H1 (cell line): Measurements from ENCODE around the gene LRRTM3. TPM values are rescaled to one million over a fixed set of nuclear protein-coding genes. Genes with fewer than 3 reads are reported as not detected.

Experiments used
- CTCF ChIA-PET: fragments of 300-600 bp; sonication (Branson Sonifier 250); formaldehyde crosslinking; loops from one replicate; lab custom pipeline; 2021; ENCODE audit not compliant: partially characterized antibody; lab: Charles Lee
- POLR2A ChIA-PET: fragments of 300-600 bp; sonication (Branson Sonifier 250); formaldehyde crosslinking; loops from one replicate; lab custom pipeline; 2021; ENCODE audit warnings: inconsistent platforms; ENCODE audit not compliant: partially characterized antibody; lab: Charles Lee
- DNase-seq, 2 experiments: peaks; one replicate each; pipeline versions ENCODE4 v3.0.0 to v3.0.0-alpha.2; 2010 to 2022; ENCODE audit warnings: low spot score in 2 of 2, low read depth in 1 of 2, mixed read lengths in 1 of 2
- FAIRE-seq: peaks from 2 replicates; lab custom pipeline; 2011; peaks lifted over from hg19 to GRCh38; lab: Jason Lieb, UNC
- H2AFZ ChIP-seq: 2 replicates; pipeline ENCODE4 v1.8.1; 2012; ENCODE audit warnings: low read length, inconsistent platforms
- H2AK5ac ChIP-seq: 2 replicates; pipeline ENCODE4 v1.6.1; 2013; ENCODE audit warnings: low read depth, low read length
- H2BK120ac ChIP-seq: replicated peaks from 2 replicates; pipeline ENCODE3; 2013; ENCODE audit warnings: low read depth, low read length, inconsistent platforms
- H2BK12ac ChIP-seq: 2 replicates; pipeline ENCODE4 v1.6.1; 2013; ENCODE audit warnings: low read depth, low read length
- H2BK15ac ChIP-seq: 2 replicates; pipeline ENCODE4 v1.6.1; 2013; ENCODE audit warnings: low read length
- H2BK20ac ChIP-seq: 2 replicates; pipeline ENCODE4 v1.6.1; 2013; ENCODE audit warnings: low read length
- H2BK5ac ChIP-seq: 2 replicates; pipeline ENCODE4 v1.6.1; 2013; ENCODE audit warnings: low read depth, low read length
- H3K14ac ChIP-seq: 2 replicates; pipeline ENCODE4 v1.6.1; 2013; ENCODE audit warnings: inconsistent platforms; ENCODE audit not compliant: insufficient read length
- H3K18ac ChIP-seq: 2 replicates; pipeline ENCODE4 v1.6.1; 2013; ENCODE audit warnings: low read length; ENCODE audit errors: extremely low read depth
- H3K23ac ChIP-seq: 2 replicates; pipeline ENCODE4 v1.6.1; 2013; ENCODE audit warnings: inconsistent platforms; ENCODE audit not compliant: insufficient read length
- H3K23me2 ChIP-seq: 2 replicates; pipeline ENCODE4 v1.6.1; 2013; ENCODE audit warnings: low read depth, low read length
- H3K27ac ChIP-seq: 2 replicates; pipeline ENCODE4 v1.6.1; 2011; ENCODE audit warnings: low read depth, low read length, inconsistent platforms
- H3K27me3 ChIP-seq, 4 experiments: replicated peaks in 1 of 4; 1 replicate in 1 of 4; 2 replicates in 3 of 4; pipeline versions ENCODE4 v1.6.1 to v1.8.1; 2011 to 2013; ENCODE audit warnings: low read length in 3 of 4, mild to moderate bottlenecking in 3 of 4, inconsistent platforms in 2 of 4, mixed read lengths in 2 of 4, moderate library complexity in 1 of 4; ENCODE audit not compliant: control insufficient read depth in 3 of 4, insufficient read depth in 3 of 4; ENCODE audit errors: extremely low read depth in 1 of 4
- H3K36me3 ChIP-seq, 4 experiments: 2 replicates each; pipeline versions ENCODE4 v1.6.1 to v1.8.1; 2011 to 2013; ENCODE audit warnings: mild to moderate bottlenecking in 4 of 4, low read length in 3 of 4, moderate library complexity in 2 of 4, control low read depth in 1 of 4, inconsistent platforms in 1 of 4; ENCODE audit not compliant: insufficient read depth in 4 of 4, control insufficient read depth in 2 of 4
- H3K4ac ChIP-seq: replicated peaks from 2 replicates; pipeline ENCODE3; 2013; ENCODE audit warnings: low read length, low read depth, mixed read lengths, inconsistent platforms; ENCODE audit not compliant: insufficient read length
- H3K4me1 ChIP-seq, 4 experiments: replicated peaks in 1 of 4; 1 replicate in 1 of 4; 2 replicates in 3 of 4; pipeline versions ENCODE4 v1.6.1 to v1.8.1; 2011 to 2013; ENCODE audit warnings: low read length in 3 of 4, inconsistent platforms in 2 of 4, mixed read lengths in 1 of 4; ENCODE audit not compliant: insufficient read depth in 4 of 4, control insufficient read depth in 3 of 4
- H3K4me2 ChIP-seq, 2 experiments: 2 replicates each; pipeline versions ENCODE4 v1.6.1 to v1.8.1; 2011 to 2013; ENCODE audit warnings: low read depth in 2 of 2, low read length in 2 of 2, control low read depth in 1 of 2, inconsistent platforms in 1 of 2, mild to moderate bottlenecking in 1 of 2; ENCODE audit not compliant: insufficient read depth in 1 of 2
- H3K4me3 ChIP-seq, 4 experiments: fragments of 200-600, 300-600 bp in 1 of 4; sonication (generic), shearing (Covaris generic), sonication (Bioruptor Twin) in 1 of 4; 2 replicates each; pipeline versions ENCODE4 v1.5.1 to v1.8.1; 2011 to 2016; ENCODE audit warnings: low read length in 4 of 4, low read depth in 3 of 4, control low read depth in 2 of 4, inconsistent platforms in 2 of 4, mild to moderate bottlenecking in 2 of 4, mixed read lengths in 1 of 4, moderate library complexity in 1 of 4; ENCODE audit not compliant: insufficient read depth in 2 of 4; ENCODE audit errors: extremely low read depth in 1 of 4
- H3K56ac ChIP-seq: replicated peaks from 2 replicates; pipeline ENCODE3; 2013; ENCODE audit warnings: low read depth, mild to moderate bottlenecking, mixed read lengths, low read length, inconsistent platforms; ENCODE audit not compliant: insufficient read length
- H3K79me1 ChIP-seq: 2 replicates; pipeline ENCODE4 v1.6.1; 2013; ENCODE audit warnings: low read depth, low read length, control low read depth
- H3K79me2 ChIP-seq, 2 experiments: 2 replicates each; pipeline versions ENCODE4 v1.6.1 to v1.8.1; 2012 to 2013; ENCODE audit warnings: low read length in 2 of 2, mild to moderate bottlenecking in 2 of 2, inconsistent platforms in 1 of 2; ENCODE audit not compliant: insufficient read depth in 2 of 2, control insufficient read depth in 1 of 2
- H3K9ac ChIP-seq, 4 experiments: replicated peaks in 1 of 4; 1 replicate in 1 of 4; 2 replicates in 3 of 4; pipeline versions ENCODE4 v1.6.1 to v1.8.1; 2011 to 2013; ENCODE audit warnings: low read depth in 3 of 4, low read length in 3 of 4, control low read depth in 2 of 4, mild to moderate bottlenecking in 2 of 4, moderate library complexity in 2 of 4, inconsistent platforms in 1 of 4; ENCODE audit errors: extremely low read depth in 1 of 4
- H3K9me3 ChIP-seq, 2 experiments: 2 replicates each; pipeline versions ENCODE4 v1.6.1 to v1.8.1; 2012 to 2013; ENCODE audit warnings: mild to moderate bottlenecking in 2 of 2, moderate library complexity in 2 of 2, control low read depth in 1 of 2, inconsistent platforms in 1 of 2, low read depth in 1 of 2, low read length in 1 of 2, mixed read lengths in 1 of 2; ENCODE audit not compliant: insufficient read depth in 2 of 2
- H4K20me1 ChIP-seq, 2 experiments: replicated peaks in 1 of 2; 2 replicates each; pipeline versions ENCODE3 to v1.8.1; 2011 to 2013; ENCODE audit warnings: inconsistent platforms in 2 of 2, low read length in 2 of 2, mild to moderate bottlenecking in 1 of 2; ENCODE audit not compliant: insufficient read depth in 2 of 2, control insufficient read depth in 1 of 2
- H4K5ac ChIP-seq: 2 replicates; pipeline ENCODE4 v1.6.1; 2013; ENCODE audit warnings: low read length, low read depth, mixed read lengths, inconsistent platforms; ENCODE audit not compliant: insufficient read length
- H4K8ac ChIP-seq: 2 replicates; pipeline ENCODE4 v1.8.0; 2013; ENCODE audit warnings: mild to moderate bottlenecking, moderate library complexity, low read length, inconsistent platforms; ENCODE audit not compliant: insufficient read depth; ENCODE audit errors: extremely low read depth
- H4K91ac ChIP-seq: replicated peaks from 2 replicates; pipeline ENCODE3; 2013; ENCODE audit warnings: low read length, mixed read lengths, inconsistent platforms; ENCODE audit not compliant: insufficient read length
- MAX ChIP-seq: IDR thresholded peaks from 2 replicates; pipeline ENCODE4 v1.6.1; 2012; ENCODE audit warnings: inconsistent platforms
- NRF1 ChIP-seq: IDR thresholded peaks from 2 replicates; pipeline ENCODE4 v1.6.1; 2011; ENCODE audit warnings: mild to moderate bottlenecking, low read depth, low read length, improper control_type of control experiment
- WGBS, 2 experiments: shearing (Covaris generic) in 1 of 2; methylation state at CpG; one replicate each; pipeline versions ENCODE4 v1.1.6 to v1.1.7; 2013 to 2015; ENCODE audit warnings: low lambda C conversion rate in 2 of 2, mixed read lengths in 2 of 2, inconsistent platforms in 1 of 2, low coverage in 1 of 2, missing lambda C conversion rate in 1 of 2; ENCODE audit not compliant: insufficient replicate concordance in 2 of 2, insufficient coverage in 1 of 2, insufficient read length in 1 of 2; ENCODE audit errors: extremely low coverage in 1 of 2, missing lambda C conversion rate in 1 of 2; 5-methylcytosine and 5-hydroxymethylcytosine counted together
- polyA plus RNA-seq, 7 experiments: library from polyadenylated mRNA; depleted of rRNA in 3 of 7; stranded (reverse) in 5 of 7; unstranded in 2 of 7; fragments of >200 nt in 5 of 7; fragments of 200-250 nt in 2 of 7; gene quantifications; 1 replicate in 5 of 7; 2 replicates in 1 of 7; 4 replicates in 1 of 7; pipeline versions ENCODE4 v1.2.1 to v1.2.3, GENCODE V29; 2011 to 2013; ENCODE audit warnings: missing spikeins in 2 of 7, mixed read lengths in 2 of 7
- total RNA-seq: library from RNA; stranded (reverse); fragmentation: NEBNext Ultra II Directional; extraction: Animal tissue kit (Norgen Biotek cat#: 25700); gene quantifications from 2 replicates; pipeline ENCODE4 v1.2.1, GENCODE V29; 2021
- TF ChIP-seq, protein P1 (sequence below): IDR thresholded peaks from 2 replicates; pipeline ENCODE4 v1.6.1; 2011; ENCODE audit warnings: low read length, improper control_type of control experiment

LRRTM3 gene
- total and polyA plus RNA-seq, 2 of the 8 experiments (the other 6 are each of a cell fraction or from before 2014, with no cell fraction given): 0.33 to 0.48 TPM

DNA sequence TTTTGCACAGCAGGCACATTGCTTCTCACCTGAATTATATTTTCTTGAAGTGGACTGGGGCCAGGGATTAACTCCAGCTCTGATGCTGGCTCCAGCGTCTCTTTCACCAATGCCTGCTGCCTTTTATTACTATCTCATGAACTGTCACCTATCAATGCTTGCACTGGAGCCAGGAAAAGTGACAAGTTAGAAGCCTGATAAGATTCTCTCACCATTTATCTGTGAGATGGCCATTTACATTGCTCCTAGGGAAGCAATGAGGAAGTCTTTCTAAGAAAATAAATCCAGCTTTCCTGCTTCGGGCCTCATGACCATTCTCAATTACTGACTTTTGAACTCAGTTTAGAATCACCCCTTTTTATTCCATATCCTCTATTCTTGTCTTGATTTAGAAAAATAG, 48.5 kb upstream of the LRRTM3 start:
- no peak overlapping the region for H3K23ac ChIP-seq
- H2BK15ac ChIP-seq: no peak overlapping the region
- no peak overlapping the region for H2AFZ ChIP-seq
- FAIRE-seq (no peak), DNase-seq (no peak)
- no peak overlapping the region for H4K5ac ChIP-seq
- H3K79me2 ChIP-seq: no peaks in the 10 kb centered on the region
- TF ChIP-seq NRF1 (no peak), MAX (no peak)
- TF ChIP-seq, protein P1, sequence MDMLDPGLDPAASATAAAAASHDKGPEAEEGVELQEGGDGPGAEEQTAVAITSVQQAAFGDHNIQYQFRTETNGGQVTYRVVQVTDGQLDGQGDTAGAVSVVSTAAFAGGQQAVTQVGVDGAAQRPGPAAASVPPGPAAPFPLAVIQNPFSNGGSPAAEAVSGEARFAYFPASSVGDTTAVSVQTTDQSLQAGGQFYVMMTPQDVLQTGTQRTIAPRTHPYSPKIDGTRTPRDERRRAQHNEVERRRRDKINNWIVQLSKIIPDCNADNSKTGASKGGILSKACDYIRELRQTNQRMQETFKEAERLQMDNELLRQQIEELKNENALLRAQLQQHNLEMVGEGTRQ: no peak
- peaks cover 0 to 4% (median 2%) of the 10 kb centered on the region in 4 experiments; a peak in 2 of 7 replicates for H3K4me1 ChIP-seq
- no peak overlapping the region for H2AK5ac ChIP-seq
- no peak overlapping the region for H3K9ac ChIP-seq
- H2BK5ac ChIP-seq: no peak overlapping the region
- H2BK120ac ChIP-seq: no peak overlapping the region
- H2BK12ac ChIP-seq: no peak overlapping the region
- H4K91ac ChIP-seq: no peak overlapping the region
- WGBS, 2 experiments: 85% methylated on average over 2 of the region's 2 CpGs; no CpG with 5 or more reads in 1 of the 2 experiments
- no peaks in the 10 kb centered on the region for H3K23me2 ChIP-seq
- no peak overlapping the region; the same call in 1 of the 2 replicates for H3K27ac ChIP-seq
- no peaks in the 10 kb centered on the region for H3K36me3 ChIP-seq
- H3K56ac ChIP-seq: no peak overlapping the region
- H3K14ac ChIP-seq: no peak overlapping the region
- H3K18ac ChIP-seq: no peak overlapping the region
- no peak overlapping the region for H4K8ac ChIP-seq
- H4K20me1 ChIP-seq: no peaks in the 10 kb centered on the region
- H3K4me3 ChIP-seq: no peak overlapping the region
- ChIA-PET CTCF (no interaction called here), POLR2A (no interaction called here)
- H3K79me1 ChIP-seq: no peaks in the 10 kb centered on the region
- no peaks in the 10 kb centered on the region for H3K9me3 ChIP-seq
- H3K4me2 ChIP-seq: no peak overlapping the region
- no peak overlapping the region for H2BK20ac ChIP-seq
- no peak overlapping the region for H3K4ac ChIP-seq
- no peaks in the 10 kb centered on the region for H3K27me3 ChIP-seq
